ENCODE data around the gene RASIP1.

RASIP1 gene

GRCh38 chr19:48760504-48761205 is 20.2 kb upstream of the RASIP1 start:
- POLR2A ChIA-PET = interaction anchor here (0.7 kb wide), 1 partner anchor 49 kb away, joined by 3 read pairs; no protein-coding TSS in a partner anchor
- peak; percentile 16 for DNase-seq (ENCODE audit: extremely low spot score)

GRCh38 chr19:48757741-48758144 is 17.3 kb upstream of the RASIP1 start:
- CTCF ChIA-PET = no interaction called here
- POLR2A ChIA-PET = no interaction called here
- no peak for TF ChIP-seq CTCF (IDR thresholded peaks at IDR 0.05; ENCODE audit: control extremely low read depth, extremely low read depth, low read depth, missing control alignments)
- DNase-seq (ENCODE audit: extremely low spot score) = no peak

More at GRCh38 chr19:48760504-48761205, 20.2 kb upstream of the RASIP1 start:
- no peak for TF ChIP-seq CTCF (IDR thresholded peaks at IDR 0.05; ENCODE audit: control extremely low read depth, extremely low read depth, low read depth, missing control alignments)
- CTCF ChIA-PET = interaction anchor here (0.8 to 1.7 kb wide), 4 partner anchors 9 to 76 kb away, joined by 3 to 5 read pairs (median 4); no protein-coding TSS in a partner anchor

GRCh38 chr19:48757089-48757675 is 16.8 kb upstream of the RASIP1 start:
- POLR2A ChIA-PET = no interaction called here
- DNase-seq (ENCODE audit: extremely low spot score) = no peak
- CTCF ChIA-PET = no interaction called here
- TF ChIP-seq CTCF (IDR thresholded peaks at IDR 0.05; ENCODE audit: control extremely low read depth, extremely low read depth, low read depth, missing control alignments) = no peak

GRCh38 chr19:48756686-48757085 is 16.3 kb upstream of the RASIP1 start:
- TF ChIP-seq CTCF (IDR thresholded peaks at IDR 0.05; ENCODE audit: control extremely low read depth, extremely low read depth, low read depth, missing control alignments) = no peak
- CTCF ChIA-PET = no interaction called here
- DNase-seq (ENCODE audit: extremely low spot score) = no peak
- POLR2A ChIA-PET = no interaction called here

- ChIA-PET CTCF (no interaction called here), POLR2A (no interaction called here)
- DNase-seq (ENCODE audit: extremely low spot score) = no peak
- TF ChIP-seq CTCF (IDR thresholded peaks at IDR 0.05; ENCODE audit: control extremely low read depth, extremely low read depth, low read depth, missing control alignments) = no peak
Observed at GRCh38 chr19:48756212-48756611, 15.8 kb upstream of the RASIP1 start.

GRCh38 chr19:48755787-48756186 is 15.4 kb upstream of the RASIP1 start:
- CTCF ChIA-PET = no interaction called here
- no peak for TF ChIP-seq CTCF (IDR thresholded peaks at IDR 0.05; ENCODE audit: control extremely low read depth, extremely low read depth, low read depth, missing control alignments)
- no peak for DNase-seq (ENCODE audit: extremely low spot score)
- POLR2A ChIA-PET = no interaction called here
